ENCODE results near the gene IPCEF1. TPM values are rescaled to one million over a fixed set of nuclear protein-coding genes. Genes with fewer than 3 reads are reported as not detected.
A peak's percentile ranks its signal among the peaks of the same experiment; 100 is the strongest.

Gene IPCEF1
- total RNA-seq, 4 donors from 2014 or later, result 0.42 to 9.0 (median 3.1) TPM

DNA sequence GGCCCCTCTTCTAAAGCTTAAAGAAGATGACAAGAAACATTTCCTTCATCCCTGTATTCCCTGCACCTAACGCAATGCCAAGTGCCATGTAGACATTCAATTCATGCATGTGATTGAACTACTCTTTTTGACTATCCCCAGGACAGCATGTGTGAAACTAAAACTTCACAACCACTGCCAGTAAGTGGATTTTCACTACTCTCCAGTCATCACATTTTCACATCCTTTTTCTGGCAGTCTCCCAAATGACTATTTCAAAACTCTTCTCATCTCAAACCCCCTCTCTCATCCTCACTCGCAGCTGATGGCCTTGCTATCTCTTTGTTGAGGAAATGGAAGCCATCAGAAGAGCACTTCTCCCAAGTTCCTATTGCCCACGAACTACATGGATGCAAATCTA lies 194.9 kb downstream of the IPCEF1 start:
- Histone ChIP-seq H3K4me3 (no peak overlapping the region), H3K27me3 (no peaks in the 10 kb centered on the region), H3K36me3 (no peaks in the 10 kb centered on the region), H3K9me3 (no peaks in the 10 kb centered on the region), H3K4me1 (peaks cover 6% of the 10 kb centered on the region), H3K27ac (no peak overlapping the region)
- TF ChIP-seq POLR2A (IDR thresholded peaks at IDR 0.05) (no peak), EP300 (IDR thresholded peaks at IDR 0.05) (no peak), POLR2AphosphoS5 (IDR thresholded peaks at IDR 0.05) (no peak)
- TF ChIP-seq, protein P1, sequence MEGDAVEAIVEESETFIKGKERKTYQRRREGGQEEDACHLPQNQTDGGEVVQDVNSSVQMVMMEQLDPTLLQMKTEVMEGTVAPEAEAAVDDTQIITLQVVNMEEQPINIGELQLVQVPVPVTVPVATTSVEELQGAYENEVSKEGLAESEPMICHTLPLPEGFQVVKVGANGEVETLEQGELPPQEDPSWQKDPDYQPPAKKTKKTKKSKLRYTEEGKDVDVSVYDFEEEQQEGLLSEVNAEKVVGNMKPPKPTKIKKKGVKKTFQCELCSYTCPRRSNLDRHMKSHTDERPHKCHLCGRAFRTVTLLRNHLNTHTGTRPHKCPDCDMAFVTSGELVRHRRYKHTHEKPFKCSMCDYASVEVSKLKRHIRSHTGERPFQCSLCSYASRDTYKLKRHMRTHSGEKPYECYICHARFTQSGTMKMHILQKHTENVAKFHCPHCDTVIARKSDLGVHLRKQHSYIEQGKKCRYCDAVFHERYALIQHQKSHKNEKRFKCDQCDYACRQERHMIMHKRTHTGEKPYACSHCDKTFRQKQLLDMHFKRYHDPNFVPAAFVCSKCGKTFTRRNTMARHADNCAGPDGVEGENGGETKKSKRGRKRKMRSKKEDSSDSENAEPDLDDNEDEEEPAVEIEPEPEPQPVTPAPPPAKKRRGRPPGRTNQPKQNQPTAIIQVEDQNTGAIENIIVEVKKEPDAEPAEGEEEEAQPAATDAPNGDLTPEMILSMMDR (IDR thresholded peaks at IDR 0.05), result no peak
- 79% methylated on average over 3 of the region's 3 CpGs for WGBS
- no peak for DNase-seq (ENCODE audit: low spot score in 2 of 2)

DNA sequence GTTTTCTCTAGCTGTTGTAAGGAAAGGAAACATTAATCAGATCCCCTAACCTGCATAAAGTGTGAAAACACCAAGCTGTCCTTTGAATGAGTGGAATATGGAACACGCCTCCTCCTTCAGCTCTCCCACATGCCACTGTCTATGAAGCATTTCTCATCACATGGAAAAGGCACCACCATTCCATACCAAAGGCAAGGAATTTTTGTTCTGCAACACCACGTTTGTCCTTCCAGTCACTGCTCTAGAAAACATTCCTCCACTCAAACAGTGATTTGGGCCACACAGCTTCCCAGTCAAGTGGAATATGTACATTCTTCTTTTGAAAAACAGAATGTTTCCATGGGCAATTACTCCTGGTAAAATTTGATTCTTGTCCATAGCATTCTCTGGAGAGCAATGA lies 197.5 kb downstream of the IPCEF1 start:
- TF ChIP-seq POLR2AphosphoS5 (IDR thresholded peaks at IDR 0.05), result no peak
- TF ChIP-seq, protein P1 (IDR thresholded peaks at IDR 0.05), result no peak
- TF ChIP-seq EP300 (IDR thresholded peaks at IDR 0.05), result no peak
- TF ChIP-seq POLR2A (IDR thresholded peaks at IDR 0.05), result no peak

DNA sequence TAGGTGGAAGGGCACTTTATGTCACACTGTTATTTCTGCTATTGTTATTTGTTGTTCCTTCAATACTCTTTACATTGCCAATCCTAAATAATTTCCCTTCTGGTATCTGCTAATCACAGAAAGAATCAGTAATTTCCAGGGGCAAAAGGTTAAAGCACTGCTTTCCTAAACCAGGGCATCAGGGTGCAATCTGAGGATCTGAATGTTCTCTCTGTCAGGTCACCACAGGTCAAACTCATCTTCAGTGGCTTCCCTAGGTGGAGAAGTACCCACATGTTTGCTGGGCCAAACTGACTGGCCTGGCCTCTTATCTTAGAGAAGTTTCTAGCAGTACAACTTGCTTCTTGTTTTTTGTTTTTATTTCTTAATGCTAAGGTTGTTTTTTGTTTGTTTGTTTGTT lies 198.9 kb downstream of the IPCEF1 start:
- peaks cover 4% of the 10 kb centered on the region for H3K4me1 ChIP-seq
- H3K9me3 ChIP-seq, result no peaks in the 10 kb centered on the region
- TF ChIP-seq, protein P1 (IDR thresholded peaks at IDR 0.05), result no peak
- TF ChIP-seq EP300 (IDR thresholded peaks at IDR 0.05) (no peak), POLR2AphosphoS5 (IDR thresholded peaks at IDR 0.05) (no peak), POLR2A (IDR thresholded peaks at IDR 0.05) (no peak)
- H3K27me3 ChIP-seq, result no peaks in the 10 kb centered on the region
- no peak for DNase-seq (ENCODE audit: low spot score in 2 of 2)
- H3K36me3 ChIP-seq, result no peaks in the 10 kb centered on the region
- no peak overlapping the region for H3K27ac ChIP-seq
- H3K4me3 ChIP-seq, result no peak overlapping the region

More for the DNA sequence above, 197.5 kb downstream of the IPCEF1 start:
- Histone ChIP-seq H3K4me3 (no peak overlapping the region), H3K27me3 (no peaks in the 10 kb centered on the region), H3K36me3 (no peaks in the 10 kb centered on the region), H3K9me3 (no peaks in the 10 kb centered on the region), H3K4me1 (peaks cover 7% of the 10 kb centered on the region), H3K27ac (no peak overlapping the region)
- no peak for DNase-seq (ENCODE audit: low spot score in 2 of 2)
- WGBS, result 83% methylated on average over 2 of the region's 2 CpGs

DNA sequence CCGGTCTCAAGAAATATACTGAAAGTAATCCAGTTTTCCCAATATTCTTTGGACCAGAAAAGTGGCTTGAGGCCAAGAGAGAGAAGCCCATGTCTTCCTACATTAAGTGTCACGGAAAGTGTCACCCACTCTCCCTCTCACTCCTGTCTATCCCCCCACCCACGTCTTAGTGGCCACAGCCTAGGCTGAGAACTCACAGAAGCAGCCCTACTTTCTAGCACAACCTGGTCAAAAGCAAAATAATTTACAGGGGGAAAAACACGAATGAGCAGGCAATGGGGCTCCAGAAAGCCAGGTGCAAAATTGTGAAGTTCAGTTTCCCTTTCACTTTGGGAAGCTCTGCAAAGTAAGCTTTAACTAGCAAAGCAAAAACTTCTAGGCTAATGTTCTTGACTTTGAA lies 199.5 kb downstream of the IPCEF1 start:
- H3K27me3 ChIP-seq, result no peaks in the 10 kb centered on the region
- no peak overlapping the region for H3K27ac ChIP-seq
- DNase-seq (ENCODE audit: low spot score in 2 of 2), result no peak
- H3K9me3 ChIP-seq, result no peaks in the 10 kb centered on the region
- no peak for TF ChIP-seq POLR2A (IDR thresholded peaks at IDR 0.05)
- TF ChIP-seq EP300 (IDR thresholded peaks at IDR 0.05), result no peak
- no peak for TF ChIP-seq POLR2AphosphoS5 (IDR thresholded peaks at IDR 0.05)
- TF ChIP-seq, protein P1 (IDR thresholded peaks at IDR 0.05), result no peak
- WGBS, result 55% methylated on average over 4 of the region's 4 CpGs
- peaks cover 4% of the 10 kb centered on the region for H3K4me1 ChIP-seq
- no peaks in the 10 kb centered on the region for H3K36me3 ChIP-seq
- no peak overlapping the region for H3K4me3 ChIP-seq

DNA sequence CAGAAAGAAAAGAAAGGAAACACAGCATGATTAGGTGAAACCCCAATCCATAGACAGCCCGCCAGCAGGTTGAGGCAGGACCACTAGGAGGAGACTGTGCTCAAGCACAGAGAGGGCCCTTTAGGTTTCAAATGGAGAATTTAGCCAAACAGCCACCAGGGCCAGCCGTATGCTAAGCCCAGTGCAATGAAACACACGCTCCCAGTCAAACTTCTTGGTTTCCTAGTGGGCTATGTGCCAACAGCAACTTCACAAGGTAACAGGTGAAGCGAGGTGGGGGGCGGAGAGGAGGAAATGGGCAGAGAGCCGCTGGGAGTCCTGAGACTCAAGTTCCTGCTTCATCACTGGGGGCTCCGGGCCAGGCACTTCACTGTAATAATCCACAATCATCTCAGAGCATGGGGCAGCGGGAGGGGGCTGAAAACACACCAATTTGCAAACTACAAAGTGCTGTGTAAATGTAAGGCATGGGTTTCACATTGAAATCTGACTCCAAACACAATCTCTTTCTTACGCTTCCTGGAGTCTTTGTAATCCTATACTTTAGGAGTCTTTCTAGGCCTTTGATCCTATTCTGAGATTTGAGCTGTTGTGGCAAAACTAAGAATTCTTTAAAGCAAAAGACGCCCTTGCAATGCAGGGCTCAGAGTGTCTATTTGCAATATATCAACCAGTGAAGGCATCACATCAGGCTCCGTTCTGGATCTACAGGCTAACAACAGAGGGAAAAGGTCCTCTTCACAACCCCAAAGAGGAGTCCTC lies 200.3 kb downstream of the IPCEF1 start:
- Histone ChIP-seq H3K9me3 (no peaks in the 10 kb centered on the region), H3K27me3 (no peaks in the 10 kb centered on the region), H3K36me3 (no peaks in the 10 kb centered on the region), H3K4me1 (peaks cover 4% of the 10 kb centered on the region), H3K4me3 (no peak overlapping the region), H3K27ac (no peak overlapping the region)
- 72% methylated on average over 11 of the region's 11 CpGs for WGBS
- DNase-seq (ENCODE audit: low spot score in 2 of 2), result no peak
- TF ChIP-seq, protein P1 (IDR thresholded peaks at IDR 0.05), result peak; percentile 15 to 25
- no peak for TF ChIP-seq POLR2A (IDR thresholded peaks at IDR 0.05)

Measured in suprapubic skin (tissue), 4 donors.